GM20000 (cell line): ENCODE results near the gene TSPAN5.

Experiments
- DNase-seq: peaks from one replicate; pipeline ENCODE4 v3.0.0; 2012; ENCODE audit warnings: low spot score
- CTCF ChIP-seq: IDR thresholded peaks from 2 replicates; pipeline ENCODE4 v1.5.1; 2012; ENCODE audit warnings: mild to moderate bottlenecking, control low read depth; ENCODE audit errors: extremely low read depth, missing control alignments

The TSPAN5 gene

GRCh38 chr4:98615991-98616390 lies 42.4 kb downstream of the TSPAN5 start:
- DNase-seq: no peak
- no peak for TF ChIP-seq CTCF

GRCh38 chr4:98614662-98615061 lies 43.7 kb downstream of the TSPAN5 start:
- no peak for TF ChIP-seq CTCF
- DNase-seq: no peak

- no peak for TF ChIP-seq CTCF
- DNase-seq: no peak
These were observed 44.3 kb downstream of the TSPAN5 start for GRCh38 chr4:98614094-98614493.

GRCh38 chr4:98613453-98614075 lies 44.8 kb downstream of the TSPAN5 start:
- TF ChIP-seq CTCF: no peak
- DNase-seq: no peak

- DNase-seq: no peak
- no peak for TF ChIP-seq CTCF
These were observed 45.8 kb downstream of the TSPAN5 start for GRCh38 chr4:98612318-98613250.

GRCh38 chr4:98611677-98612317 lies 46.6 kb downstream of the TSPAN5 start:
- no peak for TF ChIP-seq CTCF
- DNase-seq: no peak
